ENCODE data around the gene RASEF. TPM values are rescaled to one million over a fixed set of nuclear protein-coding genes. Genes with fewer than 3 reads are reported as not detected.

Gene RASEF
- total RNA-seq, 4 donors from 2014 or later: 3.4 to 6.2 (median 4.8) TPM

DNA sequence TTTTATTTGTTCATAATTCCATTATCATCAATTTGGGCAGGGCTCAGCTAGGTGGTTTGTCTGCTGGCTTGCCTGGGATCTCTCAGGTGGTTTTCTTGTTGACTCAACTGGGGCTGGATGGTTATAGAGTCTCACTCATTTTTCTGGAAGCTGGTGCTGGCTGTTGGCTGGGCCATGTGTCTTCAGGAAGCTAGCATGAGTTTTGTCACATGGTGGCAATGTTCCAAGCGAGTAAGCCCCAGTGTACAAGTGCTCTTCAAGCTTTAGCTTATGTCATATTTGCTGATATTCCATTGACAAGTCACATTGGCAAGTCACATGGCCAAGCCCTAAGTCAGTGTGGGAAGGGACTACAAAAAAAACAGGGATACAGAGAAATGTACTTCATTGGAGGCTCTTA is 2.3 kb upstream of the RASEF start:
- TF ChIP-seq CTCF (IDR thresholded peaks at IDR 0.05) (no peak), POLR2A (IDR thresholded peaks at IDR 0.05) (no peak), POLR2AphosphoS5 (IDR thresholded peaks at IDR 0.05) (no peak), EP300 (IDR thresholded peaks at IDR 0.05) (no peak)
- H3K27ac ChIP-seq: no peak overlapping the region
- no peak for DNase-seq (ENCODE audit: low spot score in 2 of 2)
- H3K4me1 ChIP-seq: peaks cover 14% of the 10 kb centered on the region
- H3K4me3 ChIP-seq: no peak overlapping the region
- no peaks in the 10 kb centered on the region for H3K9me3 ChIP-seq
- 80% methylated on average over 1 of the region's 1 CpG for WGBS
- peaks cover 28% of the 10 kb centered on the region for H3K27me3 ChIP-seq
- no peaks in the 10 kb centered on the region for H3K36me3 ChIP-seq

- 3% methylated on average over 45 of the region's 53 CpGs for WGBS
- Histone ChIP-seq H3K27ac (peak overlapping the region; percentile 76), H3K27me3 (peaks cover 28% of the 10 kb centered on the region), H3K4me1 (peaks cover 14% of the 10 kb centered on the region), H3K9me3 (no peaks in the 10 kb centered on the region), H3K36me3 (no peaks in the 10 kb centered on the region), H3K4me3 (peak overlapping the region; percentile 52)
- peak in 1 of 2 donors; percentile 62 for DNase-seq (ENCODE audit: low spot score in 2 of 2)
- TF ChIP-seq POLR2A (IDR thresholded peaks at IDR 0.05) (no peak), POLR2AphosphoS5 (IDR thresholded peaks at IDR 0.05) (no peak), CTCF (IDR thresholded peaks at IDR 0.05) (no peak), EP300 (IDR thresholded peaks at IDR 0.05) (no peak)
Observed at GRCh38 chr9:83061990-83062650, 822 bp downstream of the RASEF start.

DNA sequence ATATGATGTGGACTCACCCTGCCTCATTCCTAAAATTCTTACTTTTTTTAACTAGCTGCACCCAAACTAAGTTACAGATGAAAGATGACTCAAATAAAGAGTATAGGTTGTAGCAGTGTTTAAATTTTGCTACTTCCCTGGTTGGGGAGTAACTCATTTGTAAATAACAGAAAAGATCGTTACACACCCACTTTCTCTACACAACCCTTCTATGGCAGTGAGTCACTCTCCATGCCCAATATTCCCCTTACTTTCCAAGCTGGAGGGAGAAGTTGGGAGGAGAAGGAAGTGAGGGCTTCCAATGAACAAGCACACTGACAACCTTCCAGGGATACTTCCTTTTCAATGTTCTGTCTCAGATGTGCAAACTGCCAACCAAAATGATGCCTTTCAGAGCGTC is 1.9 kb downstream of the RASEF start:
- H3K27ac ChIP-seq: no peak overlapping the region
- H3K36me3 ChIP-seq: no peaks in the 10 kb centered on the region
- no peaks in the 10 kb centered on the region for H3K9me3 ChIP-seq
- H3K27me3 ChIP-seq: peaks cover 28% of the 10 kb centered on the region
- H3K4me1 ChIP-seq: peaks cover 14% of the 10 kb centered on the region
- WGBS: 47% methylated on average over 2 of the region's 2 CpGs
- peak overlapping the region; percentile 52 for H3K4me3 ChIP-seq
- no peak for DNase-seq (ENCODE audit: low spot score in 2 of 2)
- TF ChIP-seq POLR2AphosphoS5 (IDR thresholded peaks at IDR 0.05) (no peak), CTCF (IDR thresholded peaks at IDR 0.05) (no peak), POLR2A (IDR thresholded peaks at IDR 0.05) (no peak), EP300 (IDR thresholded peaks at IDR 0.05) (no peak)

DNA sequence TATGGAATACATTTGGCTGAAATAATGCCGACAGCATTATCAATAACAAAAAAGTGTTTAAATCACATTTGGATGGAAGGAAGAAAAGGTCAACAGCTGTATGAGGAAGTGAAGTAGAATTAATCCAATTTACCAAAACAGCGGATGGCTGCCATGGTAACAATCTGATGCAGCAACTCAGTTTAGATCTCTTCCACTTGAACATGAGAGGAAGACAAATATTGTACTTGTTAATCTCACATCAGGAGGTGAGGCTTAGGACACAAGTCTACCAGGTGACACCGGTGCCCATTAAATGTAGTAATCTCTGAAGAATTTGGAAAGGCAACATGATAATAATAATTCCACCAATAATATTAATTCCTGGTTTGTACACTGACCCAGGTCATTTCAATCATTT is 2.4 kb downstream of the RASEF start:
- 73% methylated on average over 3 of the region's 3 CpGs for WGBS
- TF ChIP-seq CTCF (IDR thresholded peaks at IDR 0.05) (no peak), POLR2A (IDR thresholded peaks at IDR 0.05) (no peak), EP300 (IDR thresholded peaks at IDR 0.05) (no peak), POLR2AphosphoS5 (IDR thresholded peaks at IDR 0.05) (no peak)
- H3K27me3 ChIP-seq: peaks cover 28% of the 10 kb centered on the region
- no peaks in the 10 kb centered on the region for H3K36me3 ChIP-seq
- DNase-seq (ENCODE audit: low spot score in 2 of 2): no peak
- no peaks in the 10 kb centered on the region for H3K9me3 ChIP-seq
- peaks cover 14% of the 10 kb centered on the region for H3K4me1 ChIP-seq
- no peak overlapping the region for H3K27ac ChIP-seq
- no peak overlapping the region for H3K4me3 ChIP-seq

- Histone ChIP-seq H3K27ac (no peak overlapping the region), H3K4me3 (no peak overlapping the region), H3K9me3 (no peaks in the 10 kb centered on the region), H3K27me3 (peaks cover 28% of the 10 kb centered on the region), H3K4me1 (peaks cover 14% of the 10 kb centered on the region), H3K36me3 (no peaks in the 10 kb centered on the region)
- DNase-seq (ENCODE audit: low spot score in 2 of 2): no peak
- no peak for TF ChIP-seq CTCF (IDR thresholded peaks at IDR 0.05)
- TF ChIP-seq POLR2AphosphoS5 (IDR thresholded peaks at IDR 0.05): no peak
- TF ChIP-seq POLR2A (IDR thresholded peaks at IDR 0.05): no peak
- no peak for TF ChIP-seq EP300 (IDR thresholded peaks at IDR 0.05)
- 93% methylated on average over 1 of the region's 1 CpG for WGBS
Observed at GRCh38 chr9:83059417-83059816, 3.5 kb downstream of the RASEF start.

All from suprapubic skin (tissue), 4 donors.